H1 (cell line): ENCODE measurements around the gene EPB41L1.

Experiments
- ATF2 ChIP-seq: IDR thresholded peaks from 2 replicates; pipeline ENCODE4 v1.6.1; 2012; ENCODE audit warnings: low read length, inconsistent platforms
- CREB1 ChIP-seq: IDR thresholded peaks from 2 replicates; pipeline ENCODE4 v1.6.1; 2012; ENCODE audit warnings: inconsistent platforms
- EP300 ChIP-seq, 2 experiments: IDR thresholded peaks; 1 replicate in 1 of 2; 2 replicates in 1 of 2; pipeline ENCODE4 v1.6.1; 2011 to 2012; ENCODE audit warnings: low read depth in 2 of 2, low read length in 2 of 2, mild to moderate bottlenecking in 2 of 2, borderline replicate concordance in 1 of 2, inconsistent platforms in 1 of 2, moderate library complexity in 1 of 2
- EZH2 ChIP-seq: fragments of 200-600 bp; sonication (generic); IDR thresholded peaks from 2 replicates; pipeline ENCODE4 v1.7.1; 2012; ENCODE audit warnings: low read depth, mild to moderate bottlenecking, moderate library complexity, low read length, inconsistent platforms; ENCODE audit not compliant: severe bottlenecking
- HDAC6 ChIP-seq: IDR thresholded peaks from one replicate; pipeline ENCODE4 v1.7.1; 2012; ENCODE audit warnings: low read depth, mild to moderate bottlenecking, inconsistent platforms, low read length, moderate library complexity
- JUND ChIP-seq: IDR thresholded peaks from 2 replicates; pipeline ENCODE4 v1.6.1; 2011; ENCODE audit warnings: mild to moderate bottlenecking, improper control_type of control experiment, low read length
- KDM1A ChIP-seq: fragments of 200-600, 300-600 bp; sonication (generic); IDR thresholded peaks from 2 replicates; pipeline ENCODE4 v1.7.1; 2016; ENCODE audit warnings: mild to moderate bottlenecking, low read length, borderline replicate concordance
- POLR2A ChIP-seq, 2 experiments: IDR thresholded peaks; 1 replicate in 1 of 2; 2 replicates in 1 of 2; pipeline ENCODE4 v1.6.1; 2011; ENCODE audit warnings: low read depth in 2 of 2, low read length in 2 of 2, mild to moderate bottlenecking in 2 of 2; ENCODE audit errors: control extremely low read depth in 1 of 2
- POU5F1 ChIP-seq: IDR thresholded peaks from 2 replicates; pipeline ENCODE4 v1.6.1; 2011; ENCODE audit warnings: low read depth, mild to moderate bottlenecking, low read length, moderate library complexity
- SIN3A ChIP-seq, 2 experiments: IDR thresholded peaks in 1 of 2; conservative IDR thresholded peaks in 1 of 2; 2 replicates each; pipeline ENCODE4 v1.6.1; 2011 to 2012; ENCODE audit warnings: low read length in 2 of 2, improper control_type of control experiment in 1 of 2, low read depth in 1 of 2, mild to moderate bottlenecking in 1 of 2
- SIX5 ChIP-seq: IDR thresholded peaks from 2 replicates; pipeline ENCODE4 v1.6.1; 2011; ENCODE audit warnings: mild to moderate bottlenecking, low read depth, low read length
- SP1 ChIP-seq: IDR thresholded peaks from 2 replicates; pipeline ENCODE4 v1.6.1; 2011; ENCODE audit warnings: low read depth, low read length
- TAF1 ChIP-seq: IDR thresholded peaks from 2 replicates; pipeline ENCODE4 v1.6.1; 2011; ENCODE audit warnings: mild to moderate bottlenecking, low read depth, low read length
- TF ChIP-seq, protein P1 (sequence below), 3 experiments: IDR thresholded peaks; 1 replicate in 2 of 3; 2 replicates in 1 of 3; pipeline versions ENCODE4 v1.5.1 to v1.6.1; 2011; ENCODE audit warnings: low read length in 3 of 3, mild to moderate bottlenecking in 3 of 3, inconsistent platforms in 2 of 3, low read depth in 1 of 3, moderate library complexity in 1 of 3; ENCODE audit not compliant: insufficient read depth in 1 of 3; ENCODE audit errors: control extremely low read depth in 1 of 3

- TF ChIP-seq, protein P1, sequence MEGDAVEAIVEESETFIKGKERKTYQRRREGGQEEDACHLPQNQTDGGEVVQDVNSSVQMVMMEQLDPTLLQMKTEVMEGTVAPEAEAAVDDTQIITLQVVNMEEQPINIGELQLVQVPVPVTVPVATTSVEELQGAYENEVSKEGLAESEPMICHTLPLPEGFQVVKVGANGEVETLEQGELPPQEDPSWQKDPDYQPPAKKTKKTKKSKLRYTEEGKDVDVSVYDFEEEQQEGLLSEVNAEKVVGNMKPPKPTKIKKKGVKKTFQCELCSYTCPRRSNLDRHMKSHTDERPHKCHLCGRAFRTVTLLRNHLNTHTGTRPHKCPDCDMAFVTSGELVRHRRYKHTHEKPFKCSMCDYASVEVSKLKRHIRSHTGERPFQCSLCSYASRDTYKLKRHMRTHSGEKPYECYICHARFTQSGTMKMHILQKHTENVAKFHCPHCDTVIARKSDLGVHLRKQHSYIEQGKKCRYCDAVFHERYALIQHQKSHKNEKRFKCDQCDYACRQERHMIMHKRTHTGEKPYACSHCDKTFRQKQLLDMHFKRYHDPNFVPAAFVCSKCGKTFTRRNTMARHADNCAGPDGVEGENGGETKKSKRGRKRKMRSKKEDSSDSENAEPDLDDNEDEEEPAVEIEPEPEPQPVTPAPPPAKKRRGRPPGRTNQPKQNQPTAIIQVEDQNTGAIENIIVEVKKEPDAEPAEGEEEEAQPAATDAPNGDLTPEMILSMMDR (IDR thresholded peaks at IDR 0.05; ENCODE audit: control extremely low read depth in 1 of 3, insufficient read depth in 1 of 3, low read depth in 1 of 3, low read length in 3 of 3), result no peak
- TF ChIP-seq HDAC6 (no peak), ATF2 (no peak), SP1 (no peak), TAF1 (no peak), KDM1A (no peak), SIX5 (no peak), SIN3A (conservative IDR thresholded peaks at IDR 0.05 in 1 of 2, IDR thresholded peaks at IDR 0.05 in 1 of 2; ENCODE audit: low read depth in 1 of 2, low read length in 2 of 2) (no peak), CREB1 (no peak), POLR2A (IDR thresholded peaks at IDR 0.05; ENCODE audit: control extremely low read depth in 1 of 2, low read depth in 2 of 2, low read length in 2 of 2) (no peak), EZH2 (no peak), POU5F1 (no peak), EP300 (IDR thresholded peaks at IDR 0.05; ENCODE audit: borderline replicate concordance in 1 of 2, low read depth in 2 of 2, low read length in 2 of 2) (no peak), JUND (no peak)
Observed at GRCh38 chr20:36259177-36260061, 104.9 kb downstream of the EPB41L1 start.
